ENCODE measurements around the gene SLC37A1. TPM values are rescaled to one million over a fixed set of nuclear protein-coding genes. Genes with fewer than 3 reads are reported as not detected.
A peak's percentile ranks its signal among the peaks of the same experiment; 100 is the strongest.

The SLC37A1 gene
- total RNA-seq, 1 experiment from 2014 or later = 37.7 TPM

GRCh38 chr21:42582787-42583476, 69.3 kb downstream of the SLC37A1 start:
- Histone ChIP-seq H2BK12ac (ENCODE audit: insufficient read length, low read depth, low read length) (no peak overlapping the region), H2BK20ac (ENCODE audit: low read depth, low read length, poor library complexity, severe bottlenecking) (no peak overlapping the region), H3K4me1 (ENCODE audit: insufficient read depth, low read length) (no peaks in the 10 kb centered on the region), H3K23me2 (ENCODE audit: insufficient read length, low read depth, low read length, poor library complexity, severe bottlenecking) (peaks cover 3% of the 10 kb centered on the region), H4K8ac (replicated peaks; ENCODE audit: insufficient read length, low read depth, low read length) (no peak overlapping the region), H3K79me2 (ENCODE audit: insufficient read depth, low read length) (no peaks in the 10 kb centered on the region), H3K56ac (ENCODE audit: insufficient read length, low read depth, low read length) (no peak overlapping the region), H2BK15ac (ENCODE audit: low read depth, low read length) (no peak overlapping the region), H3K27me3 (ENCODE audit: insufficient read depth, low read length) (no peaks in the 10 kb centered on the region), H3T11ph (ENCODE audit: low read length) (no peak overlapping the region), H3K23ac (ENCODE audit: insufficient read length, low read depth, low read length) (no peak overlapping the region), H3K79me1 (ENCODE audit: insufficient read depth, low read depth, low read length, poor library complexity, severe bottlenecking) (no peaks in the 10 kb centered on the region), H2AK5ac (ENCODE audit: insufficient read length, low read length) (no peak overlapping the region), H3K4me2 (ENCODE audit: insufficient read depth, insufficient read length, low read length) (no peak overlapping the region), H4K20me1 (ENCODE audit: control insufficient read depth, insufficient read depth, insufficient read length) (no peaks in the 10 kb centered on the region), H3K9ac (ENCODE audit: extremely low read depth, insufficient read length, low read length) (no peak overlapping the region), H3K14ac (ENCODE audit: insufficient read depth, low read length) (peak overlapping the region; percentile 1; the same call in 1 of the 2 replicates), H3K27ac (ENCODE audit: insufficient read length, low read depth, low read length) (no peak overlapping the region), H3K4ac (ENCODE audit: low read depth, low read length) (no peak overlapping the region), H4K5ac (ENCODE audit: insufficient read length, low read depth, low read length) (no peak overlapping the region), H4K91ac (ENCODE audit: insufficient read length, low read depth, low read length) (no peak overlapping the region), H3K18ac (ENCODE audit: insufficient read length, low read depth, low read length) (no peak overlapping the region), H2AFZ (ENCODE audit: low read length) (no peak overlapping the region), H3K9me3 (ENCODE audit: control insufficient read depth, low read depth, low read length) (no peaks in the 10 kb centered on the region), H2BK120ac (ENCODE audit: low read depth, low read length, poor library complexity, severe bottlenecking) (no peak overlapping the region), H2BK5ac (ENCODE audit: insufficient read length, low read length) (no peak overlapping the region)
- no peak for TF ChIP-seq CTCF (conservative IDR thresholded peaks at IDR 0.05)
- Mint-ChIP-seq H3K36me3 (ENCODE audit: insufficient read depth in 1 of 3, low read depth in 3 of 3) (peaks cover 2 to 8% (median 7%) of the 10 kb centered on the region in 3 experiments; a peak in 5 of 7 replicates), H3K27me3 (ENCODE audit: low read depth) (peaks cover 5% of the 10 kb centered on the region), H3K4me1 (peaks cover 0 to 4% of the 10 kb centered on the region in 2 experiments; a peak in 1 of 4 replicates), H3K27ac (no peak overlapping the region; a peak in 1 of 7 replicates), H3K9me3 (peaks cover 0 to 3% of the 10 kb centered on the region in 2 experiments; a peak in 4 of 5 replicates), H3K4me3 (no peak overlapping the region)
- no CpG with 5 or more reads among the region's 22 CpGs for WGBS (ENCODE audit: extremely low coverage, insufficient read length, low lambda C conversion rate)
- no peak for DNase-seq
